Stimulated activated CD4-positive, alpha-beta T cell treated with anti-CD3 and anti-CD28 coated beads, TNF-alpha, amount 100 ng/mL, for 4 hours (primary cell): Measurements from ENCODE around the gene SFSWAP.

ENCODE experiments used
- DNase-seq, 3 experiments: peaks; one replicate each; pipeline ENCODE4 v3.0.0-alpha.2; 2020; ENCODE audit warnings: low read depth in 3 of 3

The SFSWAP gene

DNA sequence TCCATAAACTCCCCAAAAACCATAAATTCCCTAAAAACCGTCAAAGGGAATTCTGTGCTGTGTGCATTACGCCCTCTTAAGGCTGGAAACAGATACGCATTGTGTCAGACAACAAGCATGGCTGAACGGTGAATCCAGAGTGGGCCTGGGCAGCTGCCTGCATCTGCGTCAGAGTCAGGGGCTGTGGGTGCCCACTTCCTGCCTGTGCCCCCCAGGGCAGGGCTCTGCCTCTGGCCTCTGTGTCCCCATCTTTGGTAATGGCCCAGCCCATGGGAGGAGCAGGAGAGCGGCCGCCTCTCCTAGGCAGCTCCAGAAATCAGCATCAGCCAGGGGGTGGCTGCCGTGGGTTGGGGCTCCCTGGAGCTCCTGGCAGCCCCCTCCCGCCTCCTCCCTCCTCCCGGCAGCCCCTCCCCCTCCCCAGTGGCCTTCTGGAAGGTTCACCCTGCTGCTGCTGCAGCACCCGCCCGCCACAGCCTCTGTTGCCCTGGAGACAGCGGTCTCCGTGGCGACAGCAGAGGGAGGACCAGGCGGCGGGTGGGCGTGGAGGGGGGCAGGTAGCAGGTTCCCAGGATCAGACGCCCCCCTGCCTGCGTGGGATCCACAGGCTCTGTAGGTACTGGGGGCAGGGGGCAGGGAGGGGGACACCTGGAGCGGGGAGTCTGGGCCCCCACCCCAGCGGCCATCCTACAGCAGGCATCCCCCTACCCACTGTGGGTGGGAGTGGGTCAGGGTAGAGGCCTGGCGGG is 123.2 kb downstream of the SFSWAP start:
- DNase-seq: no peak

DNA sequence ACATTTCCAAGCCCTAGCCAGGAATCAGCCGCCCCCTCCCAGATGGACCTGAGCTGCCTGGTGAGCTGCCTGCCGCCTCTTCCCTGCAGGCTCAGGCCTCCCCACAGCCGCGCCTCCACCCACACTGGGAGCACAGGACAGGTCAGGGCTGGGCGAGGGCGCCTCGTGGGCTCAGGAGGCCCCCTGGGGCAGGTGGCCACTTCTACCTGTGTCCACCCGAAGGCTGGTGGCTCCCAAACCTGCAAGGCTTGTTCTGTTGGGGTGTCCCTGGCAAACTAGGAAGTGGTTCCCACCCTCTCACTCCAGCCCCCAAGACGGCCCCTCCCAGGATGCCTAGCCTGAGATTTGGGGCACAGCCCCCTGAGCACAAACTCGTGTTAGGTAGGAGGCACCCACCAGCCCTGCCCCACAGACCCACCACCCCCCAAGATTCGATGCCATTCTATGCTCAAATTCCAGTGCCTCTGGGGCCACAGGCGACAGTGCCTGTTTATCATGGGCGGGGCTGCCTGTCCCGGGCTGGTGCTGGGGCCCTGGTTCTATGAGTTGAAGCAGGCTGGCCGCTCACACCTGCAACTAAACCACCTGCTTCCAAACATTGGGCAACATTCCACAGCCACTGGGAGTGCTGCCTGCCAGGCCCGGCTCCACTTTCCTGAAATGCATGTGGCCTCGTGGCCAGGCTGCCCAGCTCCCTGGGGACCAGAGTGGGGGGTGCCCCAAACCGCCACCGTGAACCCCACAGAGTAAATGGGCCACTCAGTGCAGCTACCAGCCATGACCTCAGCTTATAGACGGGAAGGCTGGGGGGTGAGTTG is 124.1 kb downstream of the SFSWAP start:
- DNase-seq: no peak

DNA sequence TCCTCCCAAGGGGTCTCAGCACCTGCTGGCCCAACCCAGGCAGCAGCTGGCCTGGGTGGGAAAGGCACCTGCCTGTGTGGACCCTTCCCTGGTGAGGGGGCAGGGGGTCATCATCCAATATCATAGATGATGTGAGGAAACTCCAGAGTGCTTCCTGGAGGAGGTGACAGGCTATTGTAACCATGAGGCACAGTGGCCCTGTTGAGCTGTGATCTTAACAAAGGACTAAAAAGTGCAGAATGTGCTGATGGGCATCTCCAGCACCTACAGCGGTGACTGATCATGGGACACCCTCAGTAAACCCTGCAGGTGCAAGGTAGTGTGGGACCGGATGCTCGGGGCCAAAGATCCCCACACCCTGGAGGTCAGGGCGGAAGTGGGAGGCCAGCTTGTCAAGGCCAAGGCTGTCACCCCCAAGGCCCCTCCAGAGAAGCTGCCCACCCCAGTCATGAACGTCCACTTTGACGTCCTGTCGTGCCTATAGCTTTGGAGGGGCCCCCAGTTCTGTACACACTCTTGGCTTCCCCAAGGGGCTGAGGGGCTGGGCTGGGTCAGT is 124.8 kb downstream of the SFSWAP start:
- DNase-seq: no peak

DNA sequence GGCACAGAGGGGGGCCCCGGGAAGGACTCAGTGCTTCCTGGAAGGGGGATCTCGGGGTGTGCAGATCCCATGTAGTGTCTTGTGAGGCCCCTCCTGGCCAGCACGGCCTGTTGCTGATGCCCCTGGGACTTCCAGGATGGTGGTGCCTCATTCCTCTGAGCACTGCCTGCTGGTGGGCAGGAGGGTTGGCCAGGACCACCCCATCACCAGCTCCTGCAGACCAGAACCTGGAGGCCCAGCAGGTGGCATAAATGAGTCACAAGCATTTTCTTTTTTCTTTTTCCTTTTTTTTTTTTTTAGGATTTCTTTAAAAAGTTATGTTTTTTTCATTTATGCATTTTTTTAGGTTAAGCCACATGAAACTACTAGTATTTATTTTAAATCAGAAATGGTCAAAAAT is 125.3 kb downstream of the SFSWAP start:
- DNase-seq: no peak

DNA sequence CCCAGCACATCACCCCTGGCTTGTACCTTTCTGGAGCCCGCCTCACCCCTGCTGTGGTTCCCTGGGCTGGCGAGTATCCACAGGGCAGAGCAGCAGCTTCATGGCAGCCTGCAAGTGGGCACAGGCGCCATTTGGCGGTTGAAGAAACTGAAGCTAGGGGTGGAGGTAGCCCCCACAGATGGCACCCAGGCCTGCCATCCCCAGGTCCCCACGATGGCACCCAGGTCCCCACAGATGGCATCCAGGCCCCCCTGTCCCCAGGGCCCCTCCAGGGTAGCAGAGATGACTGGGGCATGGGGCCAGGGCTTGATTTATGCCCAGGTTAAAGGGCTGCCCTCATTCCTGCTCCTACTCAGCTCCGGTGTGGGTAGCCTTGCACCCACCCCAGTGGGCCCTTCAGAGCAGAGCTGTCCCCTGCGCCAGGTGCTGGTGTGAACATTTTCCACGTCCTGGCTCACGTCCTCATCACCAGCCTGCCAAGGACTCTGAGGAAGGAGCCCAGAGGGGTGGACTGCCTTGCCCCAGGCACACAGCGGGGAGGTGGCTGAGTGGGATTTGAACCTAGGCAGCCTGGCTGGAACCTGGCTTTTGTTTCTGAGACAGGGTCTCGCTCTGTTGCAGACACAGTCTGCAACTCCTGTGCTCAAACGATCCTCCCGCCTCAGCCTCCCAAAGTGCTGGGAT is 126.0 kb downstream of the SFSWAP start:
- DNase-seq: no peak

DNA sequence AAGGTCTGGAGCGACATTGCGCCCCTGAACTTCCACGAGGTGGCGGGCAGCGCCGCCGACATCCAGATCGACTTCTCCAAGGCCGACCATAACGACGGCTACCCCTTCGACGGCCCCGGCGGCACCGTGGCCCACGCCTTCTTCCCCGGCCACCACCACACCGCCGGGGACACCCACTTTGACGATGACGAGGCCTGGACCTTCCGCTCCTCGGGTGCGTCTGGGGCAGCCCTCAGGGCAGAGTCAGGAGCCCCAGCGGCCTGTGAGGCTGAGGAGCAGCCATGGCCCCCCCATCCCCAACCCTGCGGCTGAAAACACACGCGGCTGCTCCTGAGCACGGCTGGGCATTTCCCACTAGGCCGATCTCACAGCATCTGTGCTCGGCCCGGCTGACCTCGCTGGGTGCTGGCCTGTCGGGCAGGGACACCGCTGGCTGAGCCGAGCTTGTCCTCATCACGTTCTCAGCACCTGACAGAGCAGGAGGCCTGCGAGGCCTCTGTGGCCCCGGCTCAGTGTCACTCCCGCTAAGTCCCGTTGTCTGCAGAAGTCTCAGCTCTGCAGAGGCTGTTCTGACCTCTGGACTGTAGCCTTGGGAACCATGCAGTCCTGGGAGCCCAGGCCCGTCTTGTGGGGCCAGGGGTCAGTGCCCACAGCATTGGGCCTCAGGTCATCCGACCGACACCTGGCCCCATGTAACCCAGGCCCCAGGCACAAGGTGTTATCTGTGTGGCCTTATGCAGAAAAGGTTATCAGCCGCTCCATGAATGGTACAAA is 129.9 kb downstream of the SFSWAP start:
- no peak for DNase-seq

DNA sequence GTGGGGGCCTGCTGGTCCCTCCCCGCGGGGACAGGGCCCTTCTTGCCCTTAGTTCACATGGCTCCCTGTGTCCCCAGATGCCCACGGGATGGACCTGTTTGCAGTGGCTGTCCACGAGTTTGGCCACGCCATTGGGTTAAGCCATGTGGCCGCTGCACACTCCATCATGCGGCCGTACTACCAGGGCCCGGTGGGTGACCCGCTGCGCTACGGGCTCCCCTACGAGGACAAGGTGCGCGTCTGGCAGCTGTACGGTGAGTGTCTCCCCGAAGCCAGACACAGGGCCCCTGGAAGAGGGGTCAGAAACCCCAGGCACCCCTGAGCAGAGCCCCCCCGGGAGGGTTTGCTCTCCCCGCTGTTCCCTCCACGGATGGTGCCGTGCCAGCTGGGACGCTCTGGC is 130.7 kb downstream of the SFSWAP start:
- DNase-seq: no peak

DNA sequence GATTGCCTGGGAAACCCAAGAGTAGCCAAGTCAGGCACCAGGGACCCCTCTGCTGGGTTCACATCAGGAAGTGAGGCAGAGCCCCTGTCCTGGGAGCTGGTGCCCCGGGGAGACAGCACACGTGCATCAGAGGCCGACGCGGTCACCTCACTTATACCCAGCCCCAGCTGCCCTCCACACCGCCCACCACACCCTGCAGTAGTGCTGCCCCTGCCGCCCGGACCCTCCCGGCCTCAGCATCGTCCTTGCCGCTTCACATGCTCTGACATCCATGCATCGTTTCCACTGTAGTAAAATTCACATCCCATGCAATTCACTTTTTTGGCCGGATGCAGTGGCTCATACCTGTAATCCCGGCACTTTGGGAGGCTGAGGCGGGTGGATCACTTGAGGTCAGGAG is 131.3 kb downstream of the SFSWAP start:
- DNase-seq: no peak

DNA sequence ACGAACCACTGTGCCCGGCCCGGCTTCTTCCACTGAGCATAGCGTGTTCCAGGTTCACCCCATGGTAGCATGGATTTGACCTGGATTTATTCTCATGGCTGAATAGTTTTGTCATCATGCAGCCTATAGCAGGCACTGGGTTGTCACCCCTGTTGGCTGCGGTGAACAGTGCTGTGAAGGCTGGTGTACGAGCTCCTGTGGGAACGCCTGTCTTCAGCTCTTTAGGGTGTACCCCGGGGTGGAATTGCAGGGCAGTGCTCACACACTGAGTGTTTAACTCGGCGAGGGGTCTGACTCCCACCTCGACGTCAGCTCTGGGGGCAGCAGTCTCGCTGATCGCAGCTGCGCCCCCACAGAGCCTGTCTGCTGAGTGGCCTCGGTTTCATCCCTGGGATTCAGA is 132.6 kb downstream of the SFSWAP start:
- no peak for DNase-seq

DNA sequence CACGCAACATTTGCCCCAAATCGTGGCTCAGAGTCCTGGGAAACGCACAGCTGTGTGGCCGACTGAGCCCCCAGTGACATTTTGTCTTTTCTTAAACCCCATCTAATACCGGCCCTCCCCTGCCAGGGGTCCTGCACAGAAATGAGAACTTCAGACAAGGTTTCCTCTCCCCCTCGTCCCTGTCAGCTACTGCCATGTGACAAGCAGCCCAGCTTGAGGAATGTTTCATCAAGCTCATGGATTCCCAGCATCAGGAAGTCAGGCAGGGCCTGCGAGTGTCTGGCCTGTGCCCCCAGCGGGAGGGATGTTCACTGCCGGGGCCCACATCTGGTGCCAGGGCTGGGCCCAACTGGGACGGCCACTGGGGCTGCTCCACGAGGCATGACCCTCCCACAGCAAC is 133.2 kb downstream of the SFSWAP start:
- DNase-seq: no peak

DNA sequence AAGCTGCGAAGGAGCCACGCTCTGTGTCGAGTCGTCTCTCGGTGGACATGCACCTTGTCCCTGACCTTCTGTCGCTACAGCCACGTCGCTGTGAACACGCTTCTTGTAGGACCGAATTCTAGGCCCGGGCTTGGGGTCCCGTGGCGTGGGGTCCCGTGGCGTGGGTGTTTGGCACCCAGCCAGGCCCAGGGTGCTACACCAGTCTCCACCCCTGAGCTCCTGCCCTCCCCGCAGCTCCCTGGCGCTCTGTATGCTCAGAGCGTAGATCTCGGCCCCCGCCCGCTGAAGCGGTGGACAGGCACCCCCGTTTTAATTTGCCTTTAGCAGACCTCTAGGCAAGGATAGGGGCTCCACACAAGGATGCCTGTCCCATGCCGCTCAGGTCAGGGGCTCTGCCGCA is 133.8 kb downstream of the SFSWAP start:
- no peak for DNase-seq

DNA sequence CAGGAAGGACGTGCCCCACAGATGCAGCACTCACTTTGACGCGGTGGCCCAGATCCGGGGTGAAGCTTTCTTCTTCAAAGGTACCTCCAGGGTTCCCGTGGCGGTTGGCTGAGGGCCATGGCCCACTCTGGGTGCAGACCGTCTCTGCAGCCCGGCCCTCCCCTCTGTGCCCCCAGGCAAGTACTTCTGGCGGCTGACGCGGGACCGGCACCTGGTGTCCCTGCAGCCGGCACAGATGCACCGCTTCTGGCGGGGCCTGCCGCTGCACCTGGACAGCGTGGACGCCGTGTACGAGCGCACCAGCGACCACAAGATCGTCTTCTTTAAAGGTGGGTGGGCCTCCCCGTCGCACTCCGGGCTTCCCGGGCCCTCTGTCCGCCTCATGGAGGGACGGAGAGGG is 134.2 kb downstream of the SFSWAP start:
- DNase-seq: no peak

DNA sequence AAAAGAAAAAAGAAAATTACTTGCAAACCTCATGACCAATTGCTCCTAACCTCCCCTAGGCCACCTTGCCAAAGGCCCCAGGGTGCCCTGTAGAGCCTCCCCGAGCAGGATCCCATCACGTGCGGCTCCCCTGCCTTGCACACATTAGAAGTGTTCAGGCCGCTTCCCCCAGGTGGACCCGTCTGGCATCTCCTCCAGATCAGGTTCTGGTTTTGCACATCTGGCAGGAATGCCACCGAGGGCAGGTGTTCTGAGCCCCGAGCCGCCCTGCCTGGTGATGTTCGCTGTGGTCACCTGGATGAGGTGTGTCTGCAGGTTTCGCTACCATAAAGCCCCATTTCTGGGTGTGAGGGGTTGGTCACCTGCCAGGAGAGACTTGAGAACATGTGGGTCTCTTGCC is 136.6 kb downstream of the SFSWAP start:
- no peak for DNase-seq

DNA sequence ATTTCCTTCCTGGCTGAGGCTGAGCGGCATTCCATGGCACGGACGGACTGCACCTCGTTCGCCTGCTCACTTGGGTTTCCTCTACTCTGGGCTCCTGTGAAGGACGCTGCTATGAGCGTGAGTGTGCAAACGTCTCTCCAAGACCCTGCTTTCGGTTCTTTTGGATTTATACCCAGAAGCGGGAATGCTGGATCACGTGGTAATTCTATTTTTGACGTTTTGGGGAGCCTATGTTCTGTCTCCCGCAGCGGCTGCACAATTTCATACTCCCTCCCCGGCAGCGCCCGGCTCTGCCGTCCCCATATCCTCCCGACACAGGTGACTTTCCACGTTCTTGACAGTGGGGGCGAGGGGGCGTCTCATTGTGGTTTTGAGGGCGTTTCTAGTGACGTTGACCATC is 137.9 kb downstream of the SFSWAP start:
- DNase-seq: no peak
